HepG2 (cell line): ENCODE results near the gene USP36. TPM values are rescaled to one million over a fixed set of nuclear protein-coding genes. Genes with fewer than 3 reads are reported as not detected.

Experiments used
- ARNT2 ChIP-seq: sonication (generic); formaldehyde crosslinking; IDR thresholded peaks from 2 replicates; pipeline ENCODE4 v1.8.0; 2022; ENCODE audit warnings: mild to moderate bottlenecking, low read depth, missing genetic modification reagents, moderate library complexity
- ATF1 ChIP-seq: IDR thresholded peaks from 2 replicates; pipeline ENCODE4 v1.6.1; 2016; ENCODE audit warnings: mild to moderate bottlenecking, control low read depth
- BCL6 ChIP-seq: IDR thresholded peaks from 2 replicates; pipeline ENCODE4 v1.6.1; 2016; ENCODE audit warnings: missing genetic modification reagents, missing compliant biosample characterization
- DNMT1 ChIP-seq: sonication (generic); formaldehyde crosslinking; IDR thresholded peaks from 2 replicates; pipeline ENCODE4 v1.5.1; 2020; ENCODE audit warnings: mild to moderate bottlenecking, missing genetic modification reagents
- HOXA3 ChIP-seq: sonication (generic); formaldehyde crosslinking; IDR thresholded peaks from 2 replicates; pipeline ENCODE4 v1.5.0; 2020; ENCODE audit warnings: missing genetic modification reagents
- IRF2 ChIP-seq: IDR thresholded peaks from 2 replicates; pipeline ENCODE4 v1.6.1; 2018; ENCODE audit warnings: missing genetic modification reagents, missing compliant biosample characterization
- MYNN ChIP-seq: sonication (generic); formaldehyde crosslinking; IDR thresholded peaks from 2 replicates; pipeline ENCODE4 v1.4.0; 2020; ENCODE audit warnings: mild to moderate bottlenecking, low read depth, missing genetic modification reagents
- NCOA2 ChIP-seq: sonication (generic); formaldehyde crosslinking; IDR thresholded peaks from 2 replicates; pipeline ENCODE4 v1.8.0; 2022; ENCODE audit warnings: inconsistent platforms
- NFYC ChIP-seq: IDR thresholded peaks from 2 replicates; pipeline ENCODE4 v1.6.1; 2016; ENCODE audit warnings: missing genetic modification reagents, missing compliant biosample characterization
- RFX1 ChIP-seq: fragments of 450-650 bp; IDR thresholded peaks from 2 replicates; pipeline ENCODE4 v1.6.1; 2017
- SATB2 ChIP-seq: sonication (generic); formaldehyde crosslinking; IDR thresholded peaks from 2 replicates; pipeline ENCODE4 v1.5.0; 2020; ENCODE audit warnings: missing genetic modification reagents
- SMYD3 ChIP-seq: sonication (generic); formaldehyde crosslinking; IDR thresholded peaks from 2 replicates; pipeline ENCODE4 v1.8.1; 2023; ENCODE audit warnings: mild to moderate bottlenecking, missing genetic modification reagents
- SP5 ChIP-seq: IDR thresholded peaks from 2 replicates; pipeline ENCODE4 v1.6.1; 2016; ENCODE audit warnings: low read depth, borderline replicate concordance
- U2AF1 ChIP-seq: fragments of 200-400 bp; formaldehyde crosslinking; optimal IDR thresholded peaks from 2 replicates; pipeline ENCODE3; 2017; ENCODE audit warnings: mild to moderate bottlenecking, low read depth, low read length
- ZNF180 ChIP-seq: sonication (generic); formaldehyde crosslinking; IDR thresholded peaks from 2 replicates; pipeline ENCODE4 v1.4.0; 2020; ENCODE audit warnings: low read depth, missing genetic modification reagents, borderline replicate concordance
- ZNF205 ChIP-seq: IDR thresholded peaks from 2 replicates; pipeline ENCODE4 v1.6.1; 2018; ENCODE audit warnings: missing biosample characterization, missing genetic modification reagents
- ZNF260 ChIP-seq: sonication (generic); formaldehyde crosslinking; IDR thresholded peaks from 2 replicates; pipeline ENCODE4 v1.4.0; 2020; ENCODE audit warnings: missing genetic modification reagents, low read depth, mild to moderate bottlenecking, borderline replicate concordance
- ZNF644 ChIP-seq: IDR thresholded peaks from 2 replicates; pipeline ENCODE4 v1.6.1; 2016; ENCODE audit warnings: low read depth
- polyA plus RNA-seq, 8 experiments: library from polyadenylated mRNA; depleted of rRNA in 3 of 8; stranded (reverse) in 7 of 8; unstranded in 1 of 8; fragments of >200 nt; fragmentation: Illumina TruSeq in 4 of 8; extraction: Trizol in 4 of 8; gene quantifications; 2 replicates each; pipeline versions ENCODE4 v1.2.1 to v1.2.3, GENCODE V29; 2011 to 2016; ENCODE audit warnings: low read depth in 4 of 8, missing spikeins in 1 of 8, mixed read lengths in 1 of 8; ENCODE audit not compliant: insufficient read depth in 1 of 8
- total RNA-seq, 5 experiments: library from RNA; depleted of rRNA; stranded (reverse); fragments of >200 nt; fragmentation: Illumina TruSeq; extraction: Trizol; gene quantifications; 2 replicates each; pipeline ENCODE4 v1.2.3, GENCODE V29; 2016; ENCODE audit warnings: low read depth in 1 of 5
- TF ChIP-seq, protein P1 (sequence below): sonication (generic); formaldehyde crosslinking; IDR thresholded peaks from 2 replicates; pipeline ENCODE4 v1.5.0; 2020; ENCODE audit warnings: mild to moderate bottlenecking, missing genetic modification reagents, borderline replicate concordance
- TF ChIP-seq, protein P2 (sequence below): sonication (generic); formaldehyde crosslinking; IDR thresholded peaks from 2 replicates; pipeline ENCODE4 v1.9.0; 2021; ENCODE audit warnings: missing genetic modification reagents, borderline replicate concordance
- TF ChIP-seq, protein P3 (sequence below): sonication (generic); formaldehyde crosslinking; IDR thresholded peaks from 2 replicates; pipeline ENCODE4 v1.9.0; 2021; ENCODE audit warnings: missing genetic modification reagents, mild to moderate bottlenecking, borderline replicate concordance
- TF ChIP-seq, protein P4 (sequence below): sonication (generic); formaldehyde crosslinking; IDR thresholded peaks from 2 replicates; pipeline ENCODE4 v1.5.0; 2020; ENCODE audit warnings: mild to moderate bottlenecking, missing genetic modification reagents

Gene USP36
- total and polyA plus RNA-seq, 2 of the 13 experiments (the other 11 are each of a cell fraction or from before 2014, with no cell fraction given), result 29.6 to 45.9 TPM

DNA sequence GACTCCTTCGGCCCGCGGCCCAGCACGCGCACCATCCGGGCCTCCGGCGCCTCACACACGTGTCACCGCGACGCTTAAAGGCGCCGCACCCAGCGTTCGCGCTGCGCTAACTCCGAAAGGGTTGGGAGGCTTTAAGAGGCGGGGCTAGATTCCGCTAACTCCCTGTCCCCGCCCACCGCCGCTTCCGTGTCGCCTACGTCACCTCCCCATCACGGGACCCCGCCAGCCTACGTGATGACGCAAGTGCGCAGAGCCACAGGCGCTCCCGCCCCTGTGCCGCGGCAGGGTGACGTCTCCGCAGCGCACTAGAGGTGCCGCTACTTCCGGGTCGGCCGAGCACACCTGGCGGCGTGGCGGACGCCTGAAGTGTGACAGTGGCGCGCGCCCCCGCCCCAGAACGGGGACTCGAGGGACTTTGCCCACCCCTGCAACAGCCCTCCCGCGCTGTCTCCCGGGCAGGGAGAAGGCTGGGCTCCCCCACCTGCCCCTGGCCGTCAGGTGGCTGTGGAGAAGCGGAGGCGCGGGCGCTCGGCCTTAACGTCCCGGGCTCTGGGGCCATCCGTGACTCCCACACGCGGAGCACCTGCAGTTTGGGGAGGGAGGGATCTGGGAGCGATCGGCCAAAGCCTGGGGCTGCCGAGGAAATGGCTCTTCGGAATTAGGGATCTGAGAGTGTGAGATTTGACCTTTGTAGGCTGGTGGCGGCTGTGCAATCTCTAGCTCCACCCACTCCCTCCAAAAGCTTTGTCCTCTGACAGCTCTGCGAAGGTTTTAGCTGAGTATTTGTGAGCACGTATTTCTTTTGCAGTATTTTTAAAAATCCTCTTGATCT lies at the start of gene USP36 (continued):
- TF ChIP-seq ZNF260 (CRISPR knock-in tag) (peak; percentile 87; the same call in 1 of the 2 replicates), RFX1 (no peak), ZNF644 (CRISPR knock-in tag) (no peak), DNMT1 (peak; percentile 53), HOXA3 (CRISPR knock-in tag) (peak; percentile 100), ARNT2 (CRISPR knock-in tag) (peak; percentile 85), U2AF1 (no peak), SATB2 (CRISPR knock-in tag) (0 out of 2 replicates have a peak, but pooled peaks have one; percentile 82), SP5 (peak; percentile 82), ATF1 (CRISPR knock-in tag) (peak; percentile 98), ZNF205 (CRISPR knock-in tag) (peak; percentile 95), BCL6 (peak; percentile 77), SMYD3 (CRISPR knock-in tag) (peak; percentile 98; the same call in 1 of the 2 replicates), IRF2 (CRISPR knock-in tag) (peak; percentile 95), NCOA2 (peak; percentile 57), ZNF180 (peak; percentile 90), MYNN (CRISPR knock-in tag) (peak; percentile 95; the same call in 1 of the 2 replicates), NFYC (CRISPR knock-in tag) (peak; percentile 57; the same call in 1 of the 2 replicates)
- TF ChIP-seq, protein P1, sequence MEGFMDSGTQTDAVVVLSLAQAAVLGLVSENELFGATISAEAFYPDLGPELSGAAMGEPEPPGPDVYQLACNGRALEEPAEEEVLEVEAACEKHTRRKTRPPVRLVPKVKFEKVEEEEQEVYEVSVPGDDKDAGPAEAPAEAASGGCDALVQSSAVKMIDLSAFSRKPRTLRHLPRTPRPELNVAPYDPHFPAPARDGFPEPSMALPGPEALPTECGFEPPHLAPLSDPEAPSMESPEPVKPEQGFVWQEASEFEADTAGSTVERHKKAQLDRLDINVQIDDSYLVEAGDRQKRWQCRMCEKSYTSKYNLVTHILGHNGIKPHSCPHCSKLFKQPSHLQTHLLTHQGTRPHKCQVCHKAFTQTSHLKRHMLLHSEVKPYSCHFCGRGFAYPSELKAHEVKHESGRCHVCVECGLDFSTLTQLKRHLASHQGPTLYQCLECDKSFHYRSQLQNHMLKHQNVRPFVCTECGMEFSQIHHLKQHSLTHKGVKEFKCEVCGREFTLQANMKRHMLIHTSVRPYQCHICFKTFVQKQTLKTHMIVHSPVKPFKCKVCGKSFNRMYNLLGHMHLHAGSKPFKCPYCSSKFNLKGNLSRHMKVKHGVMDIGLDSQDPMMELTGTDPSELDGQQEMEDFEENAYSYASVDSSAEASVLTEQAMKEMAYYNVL (CRISPR knock-in tag), result peak; percentile 82; the same call in 1 of the 2 replicates
- TF ChIP-seq, protein P2, sequence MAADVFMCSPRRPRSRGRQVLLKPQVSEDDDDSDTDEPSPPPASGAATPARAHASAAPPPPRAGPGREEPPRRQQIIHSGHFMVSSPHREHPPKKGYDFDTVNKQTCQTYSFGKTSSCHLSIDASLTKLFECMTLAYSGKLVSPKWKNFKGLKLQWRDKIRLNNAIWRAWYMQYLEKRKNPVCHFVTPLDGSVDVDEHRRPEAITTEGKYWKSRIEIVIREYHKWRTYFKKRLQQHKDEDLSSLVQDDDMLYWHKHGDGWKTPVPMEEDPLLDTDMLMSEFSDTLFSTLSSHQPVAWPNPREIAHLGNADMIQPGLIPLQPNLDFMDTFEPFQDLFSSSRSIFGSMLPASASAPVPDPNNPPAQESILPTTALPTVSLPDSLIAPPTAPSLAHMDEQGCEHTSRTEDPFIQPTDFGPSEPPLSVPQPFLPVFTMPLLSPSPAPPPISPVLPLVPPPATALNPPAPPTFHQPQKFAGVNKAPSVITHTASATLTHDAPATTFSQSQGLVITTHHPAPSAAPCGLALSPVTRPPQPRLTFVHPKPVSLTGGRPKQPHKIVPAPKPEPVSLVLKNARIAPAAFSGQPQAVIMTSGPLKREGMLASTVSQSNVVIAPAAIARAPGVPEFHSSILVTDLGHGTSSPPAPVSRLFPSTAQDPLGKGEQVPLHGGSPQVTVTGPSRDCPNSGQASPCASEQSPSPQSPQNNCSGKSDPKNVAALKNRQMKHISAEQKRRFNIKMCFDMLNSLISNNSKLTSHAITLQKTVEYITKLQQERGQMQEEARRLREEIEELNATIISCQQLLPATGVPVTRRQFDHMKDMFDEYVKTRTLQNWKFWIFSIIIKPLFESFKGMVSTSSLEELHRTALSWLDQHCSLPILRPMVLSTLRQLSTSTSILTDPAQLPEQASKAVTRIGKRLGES (CRISPR knock-in tag), result no peak
- TF ChIP-seq, protein P3, sequence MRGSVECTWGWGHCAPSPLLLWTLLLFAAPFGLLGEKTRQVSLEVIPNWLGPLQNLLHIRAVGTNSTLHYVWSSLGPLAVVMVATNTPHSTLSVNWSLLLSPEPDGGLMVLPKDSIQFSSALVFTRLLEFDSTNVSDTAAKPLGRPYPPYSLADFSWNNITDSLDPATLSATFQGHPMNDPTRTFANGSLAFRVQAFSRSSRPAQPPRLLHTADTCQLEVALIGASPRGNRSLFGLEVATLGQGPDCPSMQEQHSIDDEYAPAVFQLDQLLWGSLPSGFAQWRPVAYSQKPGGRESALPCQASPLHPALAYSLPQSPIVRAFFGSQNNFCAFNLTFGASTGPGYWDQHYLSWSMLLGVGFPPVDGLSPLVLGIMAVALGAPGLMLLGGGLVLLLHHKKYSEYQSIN (CRISPR knock-in tag), result no peak
- TF ChIP-seq, protein P4, sequence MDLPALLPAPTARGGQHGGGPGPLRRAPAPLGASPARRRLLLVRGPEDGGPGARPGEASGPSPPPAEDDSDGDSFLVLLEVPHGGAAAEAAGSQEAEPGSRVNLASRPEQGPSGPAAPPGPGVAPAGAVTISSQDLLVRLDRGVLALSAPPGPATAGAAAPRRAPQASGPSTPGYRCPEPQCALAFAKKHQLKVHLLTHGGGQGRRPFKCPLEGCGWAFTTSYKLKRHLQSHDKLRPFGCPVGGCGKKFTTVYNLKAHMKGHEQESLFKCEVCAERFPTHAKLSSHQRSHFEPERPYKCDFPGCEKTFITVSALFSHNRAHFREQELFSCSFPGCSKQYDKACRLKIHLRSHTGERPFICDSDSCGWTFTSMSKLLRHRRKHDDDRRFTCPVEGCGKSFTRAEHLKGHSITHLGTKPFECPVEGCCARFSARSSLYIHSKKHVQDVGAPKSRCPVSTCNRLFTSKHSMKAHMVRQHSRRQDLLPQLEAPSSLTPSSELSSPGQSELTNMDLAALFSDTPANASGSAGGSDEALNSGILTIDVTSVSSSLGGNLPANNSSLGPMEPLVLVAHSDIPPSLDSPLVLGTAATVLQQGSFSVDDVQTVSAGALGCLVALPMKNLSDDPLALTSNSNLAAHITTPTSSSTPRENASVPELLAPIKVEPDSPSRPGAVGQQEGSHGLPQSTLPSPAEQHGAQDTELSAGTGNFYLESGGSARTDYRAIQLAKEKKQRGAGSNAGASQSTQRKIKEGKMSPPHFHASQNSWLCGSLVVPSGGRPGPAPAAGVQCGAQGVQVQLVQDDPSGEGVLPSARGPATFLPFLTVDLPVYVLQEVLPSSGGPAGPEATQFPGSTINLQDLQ, result no peak; the same call in 1 of the 2 replicates
